Cardiac fibroblast (primary cell): ENCODE data around the gene TMEM218.
"Not testable (repeated sequence)": the region's sequence is repeated elsewhere in the genome, so short reads cannot be mapped to it uniquely, and the experiment has no call there.

Experiments
- DNase-seq, 2 donors: peaks; one replicate each; pipeline versions ENCODE4 v3.0.0 to v3.0.0-alpha.2; 2010; ENCODE audit warnings: low read depth in 2 of 2
- H3K4me3 ChIP-seq, 2 donors: replicated peaks in 1 of 2; 1 replicate in 1 of 2; 2 replicates in 1 of 2; pipeline ENCODE4 v1.5.1; 2011; ENCODE audit warnings: low read depth in 2 of 2, low read length in 2 of 2, mild to moderate bottlenecking in 2 of 2, moderate library complexity in 1 of 2
- TF ChIP-seq, protein P1 (sequence below): IDR thresholded peaks from one replicate; pipeline ENCODE4 v1.5.1; 2011; ENCODE audit warnings: low read depth, mild to moderate bottlenecking, low read length, inconsistent platforms

Gene TMEM218

GRCh38 chr11:125091877-125092664, 19.4 kb downstream of the TMEM218 start:
- H3K4me3 ChIP-seq: no peak overlapping the region
- no peak for DNase-seq
- TF ChIP-seq, protein P1, sequence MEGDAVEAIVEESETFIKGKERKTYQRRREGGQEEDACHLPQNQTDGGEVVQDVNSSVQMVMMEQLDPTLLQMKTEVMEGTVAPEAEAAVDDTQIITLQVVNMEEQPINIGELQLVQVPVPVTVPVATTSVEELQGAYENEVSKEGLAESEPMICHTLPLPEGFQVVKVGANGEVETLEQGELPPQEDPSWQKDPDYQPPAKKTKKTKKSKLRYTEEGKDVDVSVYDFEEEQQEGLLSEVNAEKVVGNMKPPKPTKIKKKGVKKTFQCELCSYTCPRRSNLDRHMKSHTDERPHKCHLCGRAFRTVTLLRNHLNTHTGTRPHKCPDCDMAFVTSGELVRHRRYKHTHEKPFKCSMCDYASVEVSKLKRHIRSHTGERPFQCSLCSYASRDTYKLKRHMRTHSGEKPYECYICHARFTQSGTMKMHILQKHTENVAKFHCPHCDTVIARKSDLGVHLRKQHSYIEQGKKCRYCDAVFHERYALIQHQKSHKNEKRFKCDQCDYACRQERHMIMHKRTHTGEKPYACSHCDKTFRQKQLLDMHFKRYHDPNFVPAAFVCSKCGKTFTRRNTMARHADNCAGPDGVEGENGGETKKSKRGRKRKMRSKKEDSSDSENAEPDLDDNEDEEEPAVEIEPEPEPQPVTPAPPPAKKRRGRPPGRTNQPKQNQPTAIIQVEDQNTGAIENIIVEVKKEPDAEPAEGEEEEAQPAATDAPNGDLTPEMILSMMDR: no peak

- no peak overlapping the region for H3K4me3 ChIP-seq
- peak; percentile 82 to 86 for DNase-seq
Measured at GRCh38 chr11:125091247-125091876, 20.1 kb downstream of the TMEM218 start.

DNA sequence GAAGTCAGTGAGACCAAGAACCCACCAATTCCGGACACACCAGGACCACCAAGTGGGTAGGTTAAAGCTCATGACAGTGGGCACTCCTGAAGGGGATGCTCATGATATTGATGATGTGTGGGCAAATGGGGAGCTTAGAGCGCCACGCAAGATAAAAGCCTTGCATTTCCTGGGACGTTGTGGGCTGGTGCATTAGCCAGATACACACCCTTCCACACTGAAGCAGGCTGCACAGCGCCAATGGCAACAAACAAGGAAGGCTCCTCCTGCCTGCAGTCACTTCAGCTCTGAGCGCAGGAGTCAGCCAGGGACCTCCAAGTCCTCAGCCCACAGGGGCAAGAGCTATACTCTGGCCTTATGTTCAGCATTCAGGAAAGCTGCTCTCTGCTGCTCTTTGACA, 20.6 kb downstream of the TMEM218 start:
- H3K4me3 ChIP-seq: no peak overlapping the region
- TF ChIP-seq, protein P1: no peak
- DNase-seq: no peak

More at GRCh38 chr11:125091247-125091876, 20.1 kb downstream of the TMEM218 start:
- TF ChIP-seq, protein P1: peak; percentile 55

- not testable (repeated sequence) for DNase-seq
Measured at GRCh38 chr11:125090151-125090550, 21.3 kb downstream of the TMEM218 start.

DNA sequence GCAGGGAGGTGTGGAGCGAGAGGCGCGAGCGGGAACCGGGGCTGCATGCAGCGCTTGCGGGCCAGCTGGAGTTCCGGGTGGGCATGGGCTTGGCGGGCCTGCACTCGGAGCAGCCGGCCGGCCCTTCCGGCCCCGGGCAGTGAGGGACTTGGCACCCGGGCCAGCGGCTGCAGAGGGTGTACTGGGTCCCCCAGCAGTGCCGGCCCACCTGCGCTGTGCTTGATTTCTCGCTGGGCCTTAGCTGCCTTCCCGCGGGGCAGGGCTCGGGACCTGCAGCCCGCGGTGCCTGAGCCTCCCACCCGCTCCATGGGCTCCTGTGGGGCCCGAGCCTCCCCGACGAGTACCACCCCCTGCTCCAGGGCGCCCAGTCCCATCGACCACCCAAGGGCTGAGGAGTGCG, 21.9 kb downstream of the TMEM218 start:
- H3K4me3 ChIP-seq, DNase-seq: not testable (repeated sequence)

More at GRCh38 chr11:125090151-125090550, 21.3 kb downstream of the TMEM218 start:
- H3K4me3 ChIP-seq: not testable (repeated sequence)

- no peak for DNase-seq
- H3K4me3 ChIP-seq: no peak overlapping the region
- TF ChIP-seq, protein P1: no peak
Measured at GRCh38 chr11:125088576-125089455, 22.6 kb downstream of the TMEM218 start.

- no peak for DNase-seq
- TF ChIP-seq, protein P1: no peak
- H3K4me3 ChIP-seq: no peak overlapping the region
Measured at GRCh38 chr11:125088123-125088522, 23.3 kb downstream of the TMEM218 start.
